ENCODE data around the gene DYRK3. TPM values are rescaled to one million over a fixed set of nuclear protein-coding genes. Genes with fewer than 3 reads are reported as not detected.

DYRK3 gene
- total and polyA plus RNA-seq, 12 donors: 4.1 to 31.1 (median 20.8) TPM

DNA sequence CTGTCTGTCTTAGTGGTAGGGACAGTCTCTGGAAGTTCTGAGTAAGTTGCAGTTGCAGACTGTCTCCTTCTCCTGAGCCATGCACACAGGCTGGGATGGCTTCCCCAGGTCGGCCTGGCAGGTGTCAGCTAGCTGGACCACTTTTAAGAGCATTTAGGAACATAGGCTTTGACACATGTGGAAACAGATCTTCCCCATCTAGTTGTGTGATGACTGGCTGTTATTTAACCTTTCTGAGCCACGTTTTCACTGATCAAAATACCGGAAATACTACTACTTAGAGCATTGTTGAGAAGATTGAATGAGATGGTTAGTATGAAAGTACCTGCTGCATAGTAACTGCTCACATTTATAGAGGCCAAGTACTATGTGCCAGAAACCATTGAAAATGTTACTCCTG, 43.2 kb downstream of the DYRK3 start:
- Histone ChIP-seq H3K27me3 (no peaks in the 10 kb centered on the region), H3K4me1 (peaks cover 12 to 39% (median 24%) of the 10 kb centered on the region in 9 donors), H3K9me3 (no peaks in the 10 kb centered on the region), H3K27ac (no peak overlapping the region), H3K4me3 (no peak overlapping the region), H3K36me3 (no peaks in the 10 kb centered on the region)
- ATAC-seq (no peak), DNase-seq (no peak)
- no peak for TF ChIP-seq CTCF (IDR thresholded peaks at IDR 0.05)
- WGBS, 2 donors: 79 to 86% methylated on average over 3 of the region's 3 CpGs
- intact Hi-C loops (cut with DNase I): no loop called here

DNA sequence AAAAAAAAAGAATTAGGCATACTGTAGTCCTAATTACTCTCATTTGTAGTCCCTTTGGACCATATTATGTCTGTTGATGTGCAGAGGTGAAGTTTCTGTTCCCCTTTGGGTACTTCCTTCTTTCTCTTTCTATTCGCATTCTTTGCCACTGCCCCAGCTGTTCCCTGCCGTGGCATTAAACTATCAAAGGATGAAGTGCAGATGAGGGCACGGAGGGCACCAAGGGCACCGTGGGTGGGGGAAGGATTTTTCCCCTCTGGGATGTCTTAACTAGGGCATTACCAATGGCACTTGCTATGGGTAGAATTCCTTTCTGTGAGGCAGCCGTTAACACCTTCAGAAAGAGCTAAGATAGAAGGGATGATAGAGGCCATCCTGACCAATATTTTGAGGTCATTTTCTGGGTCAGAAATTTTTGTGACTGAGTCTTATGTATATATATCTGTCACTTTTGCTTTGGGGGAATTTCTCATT, 44.4 kb downstream of the DYRK3 start:
- intact Hi-C loops (cut with DNase I): no loop called here
- Histone ChIP-seq H3K27ac (no peak overlapping the region), H3K9me3 (no peaks in the 10 kb centered on the region), H3K4me3 (no peak overlapping the region), H3K36me3 (no peaks in the 10 kb centered on the region), H3K27me3 (no peaks in the 10 kb centered on the region), H3K4me1 (peaks cover 7 to 34% (median 16%) of the 10 kb centered on the region in 9 donors)
- ATAC-seq: no peak
- WGBS, 2 donors: 55 to 69% methylated on average over 5 of the region's 5 CpGs
- TF ChIP-seq CTCF (IDR thresholded peaks at IDR 0.05): no peak
- DNase-seq: no peak

DNA sequence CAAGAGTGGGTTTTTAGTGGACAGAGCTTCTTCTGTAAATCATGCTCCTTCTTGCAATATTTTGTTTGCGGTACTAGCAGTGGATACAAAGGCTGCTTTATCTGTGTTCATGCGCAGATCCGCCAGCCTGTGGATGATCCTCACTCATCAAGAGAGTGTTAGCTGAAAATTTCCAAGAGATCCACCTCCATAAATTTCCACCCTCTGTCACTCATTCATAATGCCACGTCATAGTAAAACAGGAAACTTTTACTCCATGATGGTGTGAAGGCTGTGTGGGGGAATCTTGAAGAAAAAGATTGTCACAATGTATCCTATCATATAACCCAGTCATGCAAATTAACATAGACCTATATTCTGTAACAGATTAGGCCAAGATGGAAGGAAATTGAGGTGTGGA, 44.9 kb downstream of the DYRK3 start:
- H3K36me3 ChIP-seq: no peaks in the 10 kb centered on the region
- H3K27me3 ChIP-seq: no peaks in the 10 kb centered on the region
- DNase-seq (no peak), ATAC-seq (no peak)
- H3K9me3 ChIP-seq: no peaks in the 10 kb centered on the region
- no peak for TF ChIP-seq CTCF (IDR thresholded peaks at IDR 0.05)
- WGBS, 2 donors: 79% methylated on average over 4 of the region's 4 CpGs
- intact Hi-C loops (cut with DNase I): no loop called here
- H3K4me1 ChIP-seq: peaks cover 2 to 29% (median 11%) of the 10 kb centered on the region in 9 donors
- H3K4me3 ChIP-seq: no peak overlapping the region
- H3K27ac ChIP-seq: no peak overlapping the region

DNA sequence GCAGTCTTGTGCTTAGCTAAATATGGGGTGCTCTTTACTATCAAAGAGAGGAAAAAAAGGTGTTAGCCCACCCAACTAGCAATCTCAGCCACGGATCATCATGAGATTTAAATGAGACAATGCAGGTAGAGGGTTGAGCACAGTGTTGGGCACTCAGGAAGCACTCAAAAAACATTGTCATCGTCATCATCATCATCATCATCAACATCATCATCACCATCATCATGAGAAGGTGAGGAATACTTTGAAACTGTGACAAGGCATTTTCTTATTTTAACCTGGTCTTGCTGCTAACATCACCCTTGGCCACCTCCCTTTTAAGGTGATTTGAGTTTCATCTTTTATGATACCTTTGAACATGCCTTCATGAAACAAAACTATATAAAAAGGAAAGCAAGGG, 46.0 kb downstream of the DYRK3 start:
- ATAC-seq: no peak
- H3K4me3 ChIP-seq: no peak overlapping the region
- intact Hi-C loops (cut with DNase I): no loop called here

More for the DNA sequence above, 46.0 kb downstream of the DYRK3 start:
- WGBS, 2 donors: 67 to 78% methylated on average over 2 of the region's 2 CpGs
- H3K4me1 ChIP-seq: peaks cover 0 to 29% (median 7%) of the 10 kb centered on the region in 9 donors
- H3K9me3 ChIP-seq: no peaks in the 10 kb centered on the region
- TF ChIP-seq CTCF (IDR thresholded peaks at IDR 0.05): no peak
- no peak for DNase-seq
- H3K36me3 ChIP-seq: no peaks in the 10 kb centered on the region
- H3K27me3 ChIP-seq: no peaks in the 10 kb centered on the region
- no peak overlapping the region for H3K27ac ChIP-seq

Data from heart right ventricle (tissue), 16 donors.